GDM1 (cell line): Measurements from ENCODE around the gene SRSF3.
A peak's percentile ranks its signal among the peaks of the same experiment; 100 is the strongest.
"Not testable (repeated sequence)": the region's sequence is repeated elsewhere in the genome, so short reads cannot be mapped to it uniquely, and the experiment has no call there.

Experiments used
- DNase-seq: peaks from one replicate; lab custom pipeline; 2025; lab: John Stamatoyannopoulos, UW

Gene SRSF3

GRCh38 chr6:36576578-36576977, 17.6 kb upstream of the SRSF3 start:
- DNase-seq = no peak

- no peak for DNase-seq
Measured at GRCh38 chr6:36577301-36577700, 16.9 kb upstream of the SRSF3 start.

GRCh38 chr6:36578030-36578429, 16.1 kb upstream of the SRSF3 start:
- DNase-seq = no peak

- DNase-seq = no peak
Measured at GRCh38 chr6:36578431-36578830, 15.7 kb upstream of the SRSF3 start.

GRCh38 chr6:36580184-36580526, 14.0 kb upstream of the SRSF3 start:
- no peak for DNase-seq

- no peak for DNase-seq
Measured at GRCh38 chr6:36581716-36582115, 12.4 kb upstream of the SRSF3 start.

GRCh38 chr6:36586606-36587005, 7.6 kb upstream of the SRSF3 start:
- no peak for DNase-seq

- not testable (repeated sequence) for DNase-seq
Measured at GRCh38 chr6:36589025-36589400, 5.1 kb upstream of the SRSF3 start.

GRCh38 chr6:36590237-36590636, 3.9 kb upstream of the SRSF3 start:
- DNase-seq = no peak

GRCh38 chr6:36592221-36592655, 1.9 kb upstream of the SRSF3 start:
- no peak for DNase-seq

GRCh38 chr6:36593569-36594028, 563 bp upstream of the SRSF3 start:
- peak; percentile 27 for DNase-seq

- no peak for DNase-seq
Measured at GRCh38 chr6:36594816-36595643, 868 bp downstream of the SRSF3 start.

- DNase-seq = no peak
Measured at GRCh38 chr6:36596356-36596755, 2.2 kb downstream of the SRSF3 start.

- no peak for DNase-seq
Measured at GRCh38 chr6:36597775-36598174, 3.6 kb downstream of the SRSF3 start.

GRCh38 chr6:36598326-36598725, 4.2 kb downstream of the SRSF3 start:
- no peak for DNase-seq

- DNase-seq = no peak
Measured at GRCh38 chr6:36598739-36599318, 4.7 kb downstream of the SRSF3 start.

- DNase-seq = no peak
Measured at GRCh38 chr6:36599791-36600209, 5.6 kb downstream of the SRSF3 start.

- no peak for DNase-seq
Measured at GRCh38 chr6:36600564-36601146, 6.5 kb downstream of the SRSF3 start.

- DNase-seq = not testable (repeated sequence)
Measured at GRCh38 chr6:36601818-36602217, 7.7 kb downstream of the SRSF3 start.

GRCh38 chr6:36603222-36604089, 9.3 kb downstream of the SRSF3 start:
- DNase-seq = no peak

GRCh38 chr6:36604090-36605060, 10.2 kb downstream of the SRSF3 start:
- no peak for DNase-seq
